ENCODE results near the gene LCTL. TPM values are rescaled to one million over a fixed set of nuclear protein-coding genes. Genes with fewer than 3 reads are reported as not detected.

Gene LCTL
- total and polyA plus RNA-seq, 5 donors from 2014 or later: 0.11 TPM; not detected in 4

- Mint-ChIP-seq H3K27me3 (no peaks in the 10 kb centered on the region), H3K9me3 (peaks cover 0 to 1% (median 0%) of the 10 kb centered on the region in 7 donors), H3K4me3 (no peak overlapping the region), H3K36me3 (no peaks in the 10 kb centered on the region), H3K27ac (peak overlapping the region in 1 of 3 donors; percentile 59), H3K4me1 (no peaks in the 10 kb centered on the region)
- Histone ChIP-seq H3K36me3 (ENCODE audit: control insufficient read depth, insufficient read depth, low read length) (no peaks in the 10 kb centered on the region), H3K4me3 (ENCODE audit: low read depth, low read length) (no peak overlapping the region), H3K27ac (ENCODE audit: insufficient read depth, low read length, poor library complexity, severe bottlenecking) (no peak overlapping the region), H3K27me3 (ENCODE audit: control insufficient read depth, insufficient read depth, low read length) (no peaks in the 10 kb centered on the region), H3K9me3 (ENCODE audit: control insufficient read depth in 2 of 2, low read length in 2 of 2) (no peaks in the 10 kb centered on the region), H3K4me1 (ENCODE audit: control insufficient read depth, insufficient read depth, low read length, poor library complexity, severe bottlenecking) (no peaks in the 10 kb centered on the region)
- ATAC-seq (ENCODE audit: low read depth in 2 of 2): no peak
- DNase-seq: no peak
Measured at GRCh38 chr15:66560856-66561525, 4.8 kb downstream of the LCTL start.

GRCh38 chr15:66558271-66558670 lies 7.5 kb downstream of the LCTL start:
- no peak for ATAC-seq (ENCODE audit: low read depth in 2 of 2)
- no peaks in the 10 kb centered on the region for H3K27me3 ChIP-seq (ENCODE audit: control insufficient read depth, insufficient read depth, low read length)
- DNase-seq: no peak
- Mint-ChIP-seq H3K9me3 (peaks cover 0 to 5% (median 0%) of the 10 kb centered on the region in 7 donors), H3K4me1 (no peaks in the 10 kb centered on the region), H3K27me3 (no peaks in the 10 kb centered on the region), H3K4me3 (no peak overlapping the region), H3K36me3 (no peaks in the 10 kb centered on the region), H3K27ac (no peak overlapping the region)
- H3K9me3 ChIP-seq (ENCODE audit: control insufficient read depth in 2 of 2, low read length in 2 of 2): no peaks in the 10 kb centered on the region
- no peak overlapping the region for H3K4me3 ChIP-seq (ENCODE audit: low read depth, low read length)
- no peaks in the 10 kb centered on the region for H3K36me3 ChIP-seq (ENCODE audit: control insufficient read depth, insufficient read depth, low read length)
- no peak overlapping the region for H3K27ac ChIP-seq (ENCODE audit: insufficient read depth, low read length, poor library complexity, severe bottlenecking)
- H3K4me1 ChIP-seq (ENCODE audit: control insufficient read depth, insufficient read depth, low read length, poor library complexity, severe bottlenecking): no peaks in the 10 kb centered on the region

- ATAC-seq (ENCODE audit: low read depth in 2 of 2): no peak
- H3K9me3 Mint-ChIP-seq: peaks cover 0 to 5% (median 0%) of the 10 kb centered on the region in 7 donors
Measured at GRCh38 chr15:66555685-66556084, 10.1 kb downstream of the LCTL start.

GRCh38 chr15:66545255-66545654 lies 20.5 kb downstream of the LCTL start:
- no peak overlapping the region for H3K27ac Mint-ChIP-seq
- ATAC-seq (ENCODE audit: low read depth in 2 of 2) (no peak), DNase-seq (no peak)
- no peaks in the 10 kb centered on the region for H3K27me3 ChIP-seq (ENCODE audit: control insufficient read depth, insufficient read depth, low read length)
- H3K27ac ChIP-seq (ENCODE audit: insufficient read depth, low read length, poor library complexity, severe bottlenecking): no peak overlapping the region
- no peaks in the 10 kb centered on the region for H3K4me1 ChIP-seq (ENCODE audit: control insufficient read depth, insufficient read depth, low read length, poor library complexity, severe bottlenecking)
- no peaks in the 10 kb centered on the region for H3K27me3 Mint-ChIP-seq
- H3K9me3 Mint-ChIP-seq: no peaks in the 10 kb centered on the region
- peaks cover 17% of the 10 kb centered on the region for H3K36me3 ChIP-seq (ENCODE audit: control insufficient read depth, insufficient read depth, low read length)
- no peak overlapping the region for H3K4me3 ChIP-seq (ENCODE audit: low read depth, low read length)
- peaks cover 19% of the 10 kb centered on the region for H3K36me3 Mint-ChIP-seq
- no peaks in the 10 kb centered on the region for H3K4me1 Mint-ChIP-seq
- H3K9me3 ChIP-seq (ENCODE audit: control insufficient read depth in 2 of 2, low read length in 2 of 2): no peaks in the 10 kb centered on the region
- no peak overlapping the region for H3K4me3 Mint-ChIP-seq

More at GRCh38 chr15:66555685-66556084, 10.1 kb downstream of the LCTL start:
- Histone ChIP-seq H3K36me3 (ENCODE audit: control insufficient read depth, insufficient read depth, low read length) (no peaks in the 10 kb centered on the region), H3K27ac (ENCODE audit: insufficient read depth, low read length, poor library complexity, severe bottlenecking) (no peak overlapping the region), H3K4me1 (ENCODE audit: control insufficient read depth, insufficient read depth, low read length, poor library complexity, severe bottlenecking) (no peaks in the 10 kb centered on the region), H3K9me3 (ENCODE audit: control insufficient read depth in 2 of 2, low read length in 2 of 2) (no peaks in the 10 kb centered on the region), H3K27me3 (ENCODE audit: control insufficient read depth, insufficient read depth, low read length) (no peaks in the 10 kb centered on the region), H3K4me3 (ENCODE audit: low read depth, low read length) (no peak overlapping the region)
- Mint-ChIP-seq H3K4me1 (no peaks in the 10 kb centered on the region), H3K27ac (no peak overlapping the region), H3K27me3 (no peaks in the 10 kb centered on the region), H3K4me3 (no peak overlapping the region), H3K36me3 (peaks cover 4% of the 10 kb centered on the region)
- DNase-seq: no peak

GRCh38 chr15:66542896-66543295 lies 22.9 kb downstream of the LCTL start:
- Histone ChIP-seq H3K27ac (ENCODE audit: insufficient read depth, low read length, poor library complexity, severe bottlenecking) (no peak overlapping the region), H3K9me3 (ENCODE audit: control insufficient read depth in 2 of 2, low read length in 2 of 2) (no peaks in the 10 kb centered on the region), H3K36me3 (ENCODE audit: control insufficient read depth, insufficient read depth, low read length) (peaks cover 17% of the 10 kb centered on the region), H3K4me3 (ENCODE audit: low read depth, low read length) (no peak overlapping the region), H3K27me3 (ENCODE audit: control insufficient read depth, insufficient read depth, low read length) (no peaks in the 10 kb centered on the region), H3K4me1 (ENCODE audit: control insufficient read depth, insufficient read depth, low read length, poor library complexity, severe bottlenecking) (no peaks in the 10 kb centered on the region)
- Mint-ChIP-seq H3K4me3 (peak overlapping the region in 1 of 4 donors; percentile 39), H3K9me3 (no peaks in the 10 kb centered on the region), H3K27ac (no peak overlapping the region), H3K36me3 (peaks cover 34% of the 10 kb centered on the region), H3K4me1 (no peaks in the 10 kb centered on the region), H3K27me3 (no peaks in the 10 kb centered on the region)
- ATAC-seq (ENCODE audit: low read depth in 2 of 2): no peak
- DNase-seq: no peak

- no peaks in the 10 kb centered on the region for H3K4me1 ChIP-seq (ENCODE audit: control insufficient read depth, insufficient read depth, low read length, poor library complexity, severe bottlenecking)
- Mint-ChIP-seq H3K27me3 (no peaks in the 10 kb centered on the region), H3K36me3 (peaks cover 38% of the 10 kb centered on the region), H3K4me1 (no peaks in the 10 kb centered on the region), H3K4me3 (no peak overlapping the region), H3K27ac (no peak overlapping the region), H3K9me3 (no peaks in the 10 kb centered on the region)
- no peaks in the 10 kb centered on the region for H3K9me3 ChIP-seq (ENCODE audit: control insufficient read depth in 2 of 2, low read length in 2 of 2)
- peaks cover 24% of the 10 kb centered on the region for H3K36me3 ChIP-seq (ENCODE audit: control insufficient read depth, insufficient read depth, low read length)
- no peak for DNase-seq
- no peak overlapping the region for H3K4me3 ChIP-seq (ENCODE audit: low read depth, low read length)
- no peaks in the 10 kb centered on the region for H3K27me3 ChIP-seq (ENCODE audit: control insufficient read depth, insufficient read depth, low read length)
- ATAC-seq (ENCODE audit: low read depth in 2 of 2): no peak
- no peak overlapping the region for H3K27ac ChIP-seq (ENCODE audit: insufficient read depth, low read length, poor library complexity, severe bottlenecking)
Measured at GRCh38 chr15:66535056-66535455, 30.7 kb downstream of the LCTL start.

GRCh38 chr15:66524838-66525237 lies 41.0 kb downstream of the LCTL start:
- Mint-ChIP-seq H3K27me3 (no peaks in the 10 kb centered on the region), H3K4me1 (no peaks in the 10 kb centered on the region), H3K36me3 (peaks cover 30% of the 10 kb centered on the region), H3K4me3 (no peak overlapping the region), H3K27ac (peak overlapping the region in 1 of 3 donors; percentile 29), H3K9me3 (no peaks in the 10 kb centered on the region)
- Histone ChIP-seq H3K27me3 (ENCODE audit: control insufficient read depth, insufficient read depth, low read length) (no peaks in the 10 kb centered on the region), H3K9me3 (ENCODE audit: control insufficient read depth in 2 of 2, low read length in 2 of 2) (no peaks in the 10 kb centered on the region), H3K36me3 (ENCODE audit: control insufficient read depth, insufficient read depth, low read length) (peaks cover 42% of the 10 kb centered on the region), H3K27ac (ENCODE audit: insufficient read depth, low read length, poor library complexity, severe bottlenecking) (no peak overlapping the region), H3K4me1 (ENCODE audit: control insufficient read depth, insufficient read depth, low read length, poor library complexity, severe bottlenecking) (no peaks in the 10 kb centered on the region), H3K4me3 (ENCODE audit: low read depth, low read length) (no peak overlapping the region)
- no peak for DNase-seq
- no peak for ATAC-seq (ENCODE audit: low read depth in 2 of 2)

GRCh38 chr15:66523926-66524325 lies 41.9 kb downstream of the LCTL start:
- no peaks in the 10 kb centered on the region for H3K27me3 ChIP-seq (ENCODE audit: control insufficient read depth, insufficient read depth, low read length)
- peaks cover 38% of the 10 kb centered on the region for H3K36me3 ChIP-seq (ENCODE audit: control insufficient read depth, insufficient read depth, low read length)
- H3K4me1 Mint-ChIP-seq: no peaks in the 10 kb centered on the region

More at GRCh38 chr15:66523926-66524325, 41.9 kb downstream of the LCTL start:
- Mint-ChIP-seq H3K9me3 (no peaks in the 10 kb centered on the region), H3K27ac (peak overlapping the region in 1 of 3 donors; percentile 47), H3K36me3 (peaks cover 27% of the 10 kb centered on the region), H3K4me3 (no peak overlapping the region), H3K27me3 (no peaks in the 10 kb centered on the region)
- Histone ChIP-seq H3K4me1 (ENCODE audit: control insufficient read depth, insufficient read depth, low read length, poor library complexity, severe bottlenecking) (no peaks in the 10 kb centered on the region), H3K9me3 (ENCODE audit: control insufficient read depth in 2 of 2, low read length in 2 of 2) (no peaks in the 10 kb centered on the region), H3K27ac (ENCODE audit: insufficient read depth, low read length, poor library complexity, severe bottlenecking) (no peak overlapping the region), H3K4me3 (ENCODE audit: low read depth, low read length) (no peak overlapping the region)
- DNase-seq: no peak
- ATAC-seq (ENCODE audit: low read depth in 2 of 2): no peak
